DND-41 (cell line): ENCODE measurements around the gene COPE.

Source experiments
- EZH2 ChIP-seq: IDR thresholded peaks from 3 replicates; pipeline ENCODE4 v1.6.1; 2012; ENCODE audit warnings: borderline replicate concordance, low read depth, mild to moderate bottlenecking, moderate library complexity, low read length, inconsistent platforms; ENCODE audit not compliant: severe bottlenecking
- TF ChIP-seq, protein P1 (sequence below): IDR thresholded peaks from 2 replicates; pipeline ENCODE4 v1.5.1; 2012; ENCODE audit warnings: borderline replicate concordance, low read length, moderate library complexity, mild to moderate bottlenecking; ENCODE audit not compliant: poor library complexity, severe bottlenecking; ENCODE audit errors: extremely low read depth

DNA sequence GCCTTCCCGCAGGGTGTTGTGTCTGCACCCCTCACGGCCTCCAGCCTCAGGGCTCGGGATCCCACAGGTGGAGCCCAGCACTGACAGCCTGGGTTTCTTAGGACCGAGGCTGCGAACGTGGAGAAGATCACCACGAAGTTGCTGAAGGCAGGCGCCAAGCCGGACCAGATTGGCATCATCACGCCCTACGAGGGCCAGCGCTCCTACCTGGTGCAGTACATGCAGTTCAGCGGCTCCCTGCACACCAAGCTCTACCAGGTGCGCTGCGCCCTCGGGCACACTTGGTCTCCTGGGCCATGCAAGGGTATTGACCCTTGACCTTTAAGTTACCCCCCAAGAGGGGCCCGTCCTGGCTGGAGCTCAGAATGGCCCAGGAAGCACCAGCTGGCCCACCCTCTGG is 58.5 kb downstream of the COPE start:
- TF ChIP-seq, protein P1, sequence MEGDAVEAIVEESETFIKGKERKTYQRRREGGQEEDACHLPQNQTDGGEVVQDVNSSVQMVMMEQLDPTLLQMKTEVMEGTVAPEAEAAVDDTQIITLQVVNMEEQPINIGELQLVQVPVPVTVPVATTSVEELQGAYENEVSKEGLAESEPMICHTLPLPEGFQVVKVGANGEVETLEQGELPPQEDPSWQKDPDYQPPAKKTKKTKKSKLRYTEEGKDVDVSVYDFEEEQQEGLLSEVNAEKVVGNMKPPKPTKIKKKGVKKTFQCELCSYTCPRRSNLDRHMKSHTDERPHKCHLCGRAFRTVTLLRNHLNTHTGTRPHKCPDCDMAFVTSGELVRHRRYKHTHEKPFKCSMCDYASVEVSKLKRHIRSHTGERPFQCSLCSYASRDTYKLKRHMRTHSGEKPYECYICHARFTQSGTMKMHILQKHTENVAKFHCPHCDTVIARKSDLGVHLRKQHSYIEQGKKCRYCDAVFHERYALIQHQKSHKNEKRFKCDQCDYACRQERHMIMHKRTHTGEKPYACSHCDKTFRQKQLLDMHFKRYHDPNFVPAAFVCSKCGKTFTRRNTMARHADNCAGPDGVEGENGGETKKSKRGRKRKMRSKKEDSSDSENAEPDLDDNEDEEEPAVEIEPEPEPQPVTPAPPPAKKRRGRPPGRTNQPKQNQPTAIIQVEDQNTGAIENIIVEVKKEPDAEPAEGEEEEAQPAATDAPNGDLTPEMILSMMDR, result no peak
- TF ChIP-seq EZH2, result no peak
